ENCODE measurements around the gene C13orf42.
A peak's percentile ranks its signal among the peaks of the same experiment; 100 is the strongest.

C13orf42 gene

GRCh38 chr13:51066091-51066831 is 44.8 kb downstream of the C13orf42 start:
- CTCF ChIA-PET: interaction anchor here (0.7 to 9.1 kb wide), 23 partner anchors 9 to 990 kb away, joined by 3 to 93 read pairs (median 3); no protein-coding TSS in a partner anchor
- Histone ChIP-seq H3K4me1 (ENCODE audit: control extremely low read depth in 1 of 4, control insufficient read depth in 4 of 4, insufficient read depth in 4 of 4, low read length in 3 of 4) (peaks cover 13 to 80% (median 45%) of the 10 kb centered on the region in 4 experiments), H3K9me3 (ENCODE audit: control extremely low read depth in 1 of 5, control insufficient read depth in 4 of 5, insufficient read depth in 2 of 5, low read depth in 1 of 5, low read length in 4 of 5) (no peaks in the 10 kb centered on the region), H3K27ac (ENCODE audit: insufficient read depth in 1 of 2, low read depth in 1 of 2, low read length in 2 of 2, poor library complexity in 1 of 2, severe bottlenecking in 2 of 2) (no peak overlapping the region), H3K36me3 (ENCODE audit: control insufficient read depth in 4 of 4, insufficient read depth in 4 of 4, low read length in 3 of 4) (no peaks in the 10 kb centered on the region), H3K4me3 (ENCODE audit: control insufficient read depth in 1 of 7, extremely low read depth in 1 of 7, insufficient read depth in 4 of 7, low read depth in 2 of 7, low read length in 6 of 7) (peak overlapping the region in 4 of 7 experiments; percentile 2 to 44 (median 34)), H3K27me3 (replicated peaks in 2 of 5; ENCODE audit: control insufficient read depth in 4 of 5, insufficient read depth in 5 of 5, low read length in 4 of 5) (no peaks in the 10 kb centered on the region)
- POLR2A ChIA-PET: interaction anchor here (0.9 kb wide), 1 partner anchor 74 kb away, joined by 3 read pairs; no protein-coding TSS in a partner anchor
- DNase-seq: peak; percentile 38 to 88 (median 86)
- WGBS (ENCODE audit: insufficient coverage): 6% methylated on average over 13 of the region's 15 CpGs

- peak in 1 of 3 donors; percentile 36 for DNase-seq
- 25% methylated on average over 7 of the region's 10 CpGs for WGBS (ENCODE audit: insufficient coverage)
- ChIA-PET CTCF (interaction anchor here (0.7 to 9.1 kb wide), 15 partner anchors 8 to 170 kb away, joined by 3 to 93 read pairs (median 4); no protein-coding TSS in a partner anchor), POLR2A (interaction anchor here (0.9 kb wide), 1 partner anchor 73 kb away, joined by 3 read pairs; no protein-coding TSS in a partner anchor)
- H3K27ac ChIP-seq (ENCODE audit: insufficient read depth in 1 of 2, low read depth in 1 of 2, low read length in 2 of 2, poor library complexity in 1 of 2, severe bottlenecking in 2 of 2): no peak overlapping the region
- H3K27me3 ChIP-seq (replicated peaks in 2 of 5; ENCODE audit: control insufficient read depth in 4 of 5, insufficient read depth in 5 of 5, low read length in 4 of 5): no peaks in the 10 kb centered on the region
- peak overlapping the region in 3 of 7 experiments; percentile 28 to 44 (median 39) for H3K4me3 ChIP-seq (ENCODE audit: control insufficient read depth in 1 of 7, extremely low read depth in 1 of 7, insufficient read depth in 4 of 7, low read depth in 2 of 7, low read length in 6 of 7)
- H3K36me3 ChIP-seq (ENCODE audit: control insufficient read depth in 4 of 4, insufficient read depth in 4 of 4, low read length in 3 of 4): no peaks in the 10 kb centered on the region
- H3K4me1 ChIP-seq (ENCODE audit: control extremely low read depth in 1 of 4, control insufficient read depth in 4 of 4, insufficient read depth in 4 of 4, low read length in 3 of 4): peaks cover 8 to 73% (median 41%) of the 10 kb centered on the region in 4 experiments
- no peaks in the 10 kb centered on the region for H3K9me3 ChIP-seq (ENCODE audit: control extremely low read depth in 1 of 5, control insufficient read depth in 4 of 5, insufficient read depth in 2 of 5, low read depth in 1 of 5, low read length in 4 of 5)
Observed at GRCh38 chr13:51065372-51066090, 45.5 kb downstream of the C13orf42 start.

GRCh38 chr13:51064753-51065152 is 46.3 kb downstream of the C13orf42 start:
- Histone ChIP-seq H3K9me3 (ENCODE audit: control extremely low read depth in 1 of 5, control insufficient read depth in 4 of 5, insufficient read depth in 2 of 5, low read depth in 1 of 5, low read length in 4 of 5) (no peaks in the 10 kb centered on the region), H3K4me1 (ENCODE audit: control extremely low read depth in 1 of 4, control insufficient read depth in 4 of 4, insufficient read depth in 4 of 4, low read length in 3 of 4) (peaks cover 5 to 68% (median 35%) of the 10 kb centered on the region in 4 experiments), H3K27me3 (replicated peaks in 2 of 5; ENCODE audit: control insufficient read depth in 4 of 5, insufficient read depth in 5 of 5, low read length in 4 of 5) (no peaks in the 10 kb centered on the region), H3K4me3 (ENCODE audit: control insufficient read depth in 1 of 7, extremely low read depth in 1 of 7, insufficient read depth in 4 of 7, low read depth in 2 of 7, low read length in 6 of 7) (no peak overlapping the region), H3K36me3 (ENCODE audit: control insufficient read depth in 4 of 4, insufficient read depth in 4 of 4, low read length in 3 of 4) (no peaks in the 10 kb centered on the region), H3K27ac (ENCODE audit: insufficient read depth in 1 of 2, low read depth in 1 of 2, low read length in 2 of 2, poor library complexity in 1 of 2, severe bottlenecking in 2 of 2) (no peak overlapping the region)
- DNase-seq: no peak
- WGBS (ENCODE audit: insufficient coverage): 89% methylated on average over 4 of the region's 4 CpGs
- POLR2A ChIA-PET: no interaction called here
- CTCF ChIA-PET: interaction anchor here (1.2 to 9.1 kb wide), 2 partner anchors 8 to 73 kb away, joined by 3 to 93 read pairs; no protein-coding TSS in a partner anchor

GRCh38 chr13:51063909-51064308 is 47.2 kb downstream of the C13orf42 start:
- Histone ChIP-seq H3K27ac (ENCODE audit: insufficient read depth in 1 of 2, low read depth in 1 of 2, low read length in 2 of 2, poor library complexity in 1 of 2, severe bottlenecking in 2 of 2) (no peak overlapping the region), H3K4me3 (ENCODE audit: control insufficient read depth in 1 of 7, extremely low read depth in 1 of 7, insufficient read depth in 4 of 7, low read depth in 2 of 7, low read length in 6 of 7) (no peak overlapping the region), H3K9me3 (ENCODE audit: control extremely low read depth in 1 of 5, control insufficient read depth in 4 of 5, insufficient read depth in 2 of 5, low read depth in 1 of 5, low read length in 4 of 5) (no peaks in the 10 kb centered on the region), H3K27me3 (replicated peaks in 2 of 5; ENCODE audit: control insufficient read depth in 4 of 5, insufficient read depth in 5 of 5, low read length in 4 of 5) (no peaks in the 10 kb centered on the region), H3K4me1 (ENCODE audit: control extremely low read depth in 1 of 4, control insufficient read depth in 4 of 4, insufficient read depth in 4 of 4, low read length in 3 of 4) (peaks cover 5 to 70% (median 38%) of the 10 kb centered on the region in 4 experiments), H3K36me3 (ENCODE audit: control insufficient read depth in 4 of 4, insufficient read depth in 4 of 4, low read length in 3 of 4) (no peaks in the 10 kb centered on the region)
- no peak for DNase-seq
- POLR2A ChIA-PET: no interaction called here
- WGBS (ENCODE audit: insufficient coverage): 100% methylated on average over 1 of the region's 3 CpGs
- CTCF ChIA-PET: interaction anchor here (9.1 kb wide), 1 partner anchor 73 kb away, joined by 93 read pairs; no protein-coding TSS in a partner anchor

- 92% methylated on average over 2 of the region's 6 CpGs for WGBS (ENCODE audit: insufficient coverage)
- peaks cover 15 to 61% (median 39%) of the 10 kb centered on the region in 4 experiments for H3K4me1 ChIP-seq (ENCODE audit: control extremely low read depth in 1 of 4, control insufficient read depth in 4 of 4, insufficient read depth in 4 of 4, low read length in 3 of 4)
- H3K27ac ChIP-seq (ENCODE audit: insufficient read depth in 1 of 2, low read depth in 1 of 2, low read length in 2 of 2, poor library complexity in 1 of 2, severe bottlenecking in 2 of 2): no peak overlapping the region
- H3K4me3 ChIP-seq (ENCODE audit: control insufficient read depth in 1 of 7, extremely low read depth in 1 of 7, insufficient read depth in 4 of 7, low read depth in 2 of 7, low read length in 6 of 7): no peak overlapping the region
- H3K27me3 ChIP-seq (replicated peaks in 2 of 5; ENCODE audit: control insufficient read depth in 4 of 5, insufficient read depth in 5 of 5, low read length in 4 of 5): no peaks in the 10 kb centered on the region
- H3K36me3 ChIP-seq (ENCODE audit: control insufficient read depth in 4 of 4, insufficient read depth in 4 of 4, low read length in 3 of 4): no peaks in the 10 kb centered on the region
- CTCF ChIA-PET: interaction anchor here (0.8 to 2.6 kb wide), 8 partner anchors 8 to 972 kb away, joined by 3 to 9 read pairs (median 4); no protein-coding TSS in a partner anchor
- no peaks in the 10 kb centered on the region for H3K9me3 ChIP-seq (ENCODE audit: control extremely low read depth in 1 of 5, control insufficient read depth in 4 of 5, insufficient read depth in 2 of 5, low read depth in 1 of 5, low read length in 4 of 5)
- POLR2A ChIA-PET: no interaction called here
- DNase-seq: no peak
Observed at GRCh38 chr13:51058461-51059167, 52.5 kb downstream of the C13orf42 start.

- no peaks in the 10 kb centered on the region for H3K9me3 ChIP-seq (ENCODE audit: control extremely low read depth in 1 of 5, control insufficient read depth in 4 of 5, insufficient read depth in 2 of 5, low read depth in 1 of 5, low read length in 4 of 5)
- no peaks in the 10 kb centered on the region for H3K36me3 ChIP-seq (ENCODE audit: control insufficient read depth in 4 of 4, insufficient read depth in 4 of 4, low read length in 3 of 4)
- no peak overlapping the region for H3K27ac ChIP-seq (ENCODE audit: insufficient read depth in 1 of 2, low read depth in 1 of 2, low read length in 2 of 2, poor library complexity in 1 of 2, severe bottlenecking in 2 of 2)
- no peaks in the 10 kb centered on the region for H3K27me3 ChIP-seq (replicated peaks in 2 of 5; ENCODE audit: control insufficient read depth in 4 of 5, insufficient read depth in 5 of 5, low read length in 4 of 5)
- WGBS (ENCODE audit: insufficient coverage): no CpG with 5 or more reads among the region's 1 CpG
- peaks cover 10 to 54% (median 34%) of the 10 kb centered on the region in 4 experiments for H3K4me1 ChIP-seq (ENCODE audit: control extremely low read depth in 1 of 4, control insufficient read depth in 4 of 4, insufficient read depth in 4 of 4, low read length in 3 of 4)
- H3K4me3 ChIP-seq (ENCODE audit: control insufficient read depth in 1 of 7, extremely low read depth in 1 of 7, insufficient read depth in 4 of 7, low read depth in 2 of 7, low read length in 6 of 7): no peak overlapping the region
- peak; percentile 33 to 87 (median 73) for DNase-seq
- ChIA-PET POLR2A (interaction anchor here (0.7 kb wide), 1 partner anchor 90 kb away, joined by 3 read pairs; no protein-coding TSS in a partner anchor), CTCF (interaction anchor here (0.8 to 2.6 kb wide), 9 partner anchors 8 to 972 kb away, joined by 3 to 9 read pairs (median 4); no protein-coding TSS in a partner anchor)
Observed at GRCh38 chr13:51057906-51058305, 53.2 kb downstream of the C13orf42 start.

All from common myeloid progenitor, CD34-positive (primary cell).